Measurements from ENCODE around the gene ADAMTS4.
"Not testable (repeated sequence)": the region's sequence is repeated elsewhere in the genome, so short reads cannot be mapped to it uniquely, and the experiment has no call there.

GRCh38 chr1:161224695-161225087, 25.8 kb upstream of the ADAMTS4 start:
- not testable (repeated sequence) for TF ChIP-seq POLR2AphosphoS5, CTCF (IDR thresholded peaks at IDR 0.05)
